GM21367 (cell line): Measurements from ENCODE around the gene AUTS2.

Experiments used
- ATAC-seq: cut with Tn5 transposase; IDR thresholded peaks from one replicate; pipeline ENCODE4 v1.9.1; 2021; ENCODE audit not compliant: unreplicated experiment

The AUTS2 gene

DNA sequence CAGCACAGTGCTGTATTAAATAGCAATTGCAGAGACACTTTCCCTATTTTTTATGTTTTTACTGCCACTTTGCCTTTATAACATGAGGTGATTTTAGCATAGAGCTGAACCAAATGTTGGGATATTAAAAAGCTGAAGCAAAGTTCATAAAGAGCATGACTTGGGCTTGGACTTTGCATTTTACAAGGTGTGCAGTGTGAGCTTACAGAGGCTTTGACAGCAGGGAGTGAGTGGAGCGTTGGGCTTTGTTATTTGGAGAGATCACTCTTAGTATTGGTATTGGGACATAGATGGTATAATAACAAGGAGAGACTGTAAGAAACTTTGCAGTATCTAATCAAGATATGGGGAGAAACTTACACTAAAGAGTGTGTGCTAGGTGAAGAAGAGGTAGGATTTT, 449.1 kb downstream of the AUTS2 start:
- no peak for ATAC-seq

DNA sequence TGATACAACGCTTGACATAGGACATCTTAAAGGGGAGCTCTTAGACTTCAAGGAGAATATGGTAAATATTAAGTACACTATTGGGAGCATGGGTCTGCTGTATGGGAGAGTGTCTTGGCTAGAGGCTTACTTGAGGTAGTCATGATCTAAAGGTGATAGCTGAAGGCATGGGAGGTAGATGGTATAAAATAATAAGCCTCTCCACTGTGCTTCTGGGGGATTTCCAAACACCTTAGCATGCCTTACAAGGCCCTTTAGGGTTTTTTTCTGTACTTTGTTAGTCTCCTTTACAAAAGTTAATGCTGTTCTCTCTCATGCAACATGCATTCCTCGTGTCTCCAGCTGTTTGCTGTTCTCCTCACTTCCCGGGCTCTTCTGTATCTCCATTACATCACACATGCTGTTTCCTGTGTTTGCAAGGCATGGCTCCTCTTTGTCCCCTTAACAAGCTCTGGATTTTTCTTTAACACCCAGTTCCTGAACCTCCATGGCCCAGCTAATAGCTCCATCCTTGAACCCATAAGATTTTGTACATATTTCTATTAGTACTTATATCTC, 449.7 kb downstream of the AUTS2 start:
- no peak for ATAC-seq

- ATAC-seq: no peak
Measured at GRCh38 chr7:70051726-70052125, 453.5 kb downstream of the AUTS2 start.

- ATAC-seq: no peak
Measured at GRCh38 chr7:70052691-70053090, 454.4 kb downstream of the AUTS2 start.

DNA sequence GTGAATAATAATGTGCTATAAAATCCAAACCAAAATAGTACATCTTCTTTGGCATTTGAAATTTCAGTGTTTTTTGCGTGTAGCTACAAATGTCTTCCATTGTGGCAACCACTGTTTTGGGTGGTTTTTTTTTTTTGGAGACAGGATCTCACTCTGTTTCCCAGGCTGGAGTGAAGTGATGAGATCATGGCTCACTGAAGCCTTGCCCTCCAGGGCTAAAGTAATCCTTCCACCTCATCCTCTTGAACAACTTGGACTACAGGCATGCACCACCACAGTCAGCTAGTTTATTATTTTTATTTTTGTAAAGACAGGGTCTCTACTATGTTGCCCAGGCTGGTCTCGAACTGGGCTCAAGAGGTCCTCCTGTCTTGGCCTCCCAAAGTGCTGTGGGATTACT, 455.1 kb downstream of the AUTS2 start:
- ATAC-seq: no peak

- ATAC-seq: no peak
Measured at GRCh38 chr7:70053989-70054388, 455.7 kb downstream of the AUTS2 start.

GRCh38 chr7:70056363-70056762, 458.1 kb downstream of the AUTS2 start:
- ATAC-seq: no peak

DNA sequence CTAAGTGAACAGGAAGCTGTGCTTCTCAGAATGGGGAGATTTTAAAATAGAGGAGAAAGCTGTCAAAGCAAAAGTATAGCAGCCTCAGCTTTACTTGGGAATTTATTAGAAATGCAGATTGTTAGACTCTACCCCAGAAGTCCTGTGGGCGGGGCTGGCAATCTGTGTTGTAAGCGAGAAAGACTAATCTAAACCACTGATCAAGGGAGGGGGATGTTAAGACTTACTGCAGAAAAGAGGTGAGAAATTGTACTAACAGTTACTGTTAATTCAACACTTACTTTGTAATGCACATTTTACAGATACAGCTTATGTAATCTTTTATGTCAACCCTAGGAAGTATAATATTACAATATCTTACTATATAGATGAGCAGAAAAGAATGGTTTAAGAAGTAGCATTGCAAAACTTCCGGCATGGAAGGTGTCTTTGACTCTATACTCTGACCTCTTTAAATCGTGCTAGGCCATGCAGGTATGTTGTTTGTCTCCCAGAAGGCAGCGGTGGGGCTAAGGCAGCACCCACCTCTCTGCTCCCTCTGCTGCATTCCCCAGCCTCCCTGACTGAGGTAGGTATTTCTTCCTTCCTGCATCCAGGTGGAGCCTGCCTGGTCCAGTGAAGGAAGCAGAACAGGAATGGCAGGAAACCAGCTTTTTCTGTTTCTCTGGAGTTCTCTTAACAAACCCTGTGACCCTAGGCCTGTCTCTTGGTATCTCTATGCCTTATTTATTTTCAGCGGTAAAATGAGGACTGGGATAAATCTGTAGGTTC, 462.2 kb downstream of the AUTS2 start:
- no peak for ATAC-seq

DNA sequence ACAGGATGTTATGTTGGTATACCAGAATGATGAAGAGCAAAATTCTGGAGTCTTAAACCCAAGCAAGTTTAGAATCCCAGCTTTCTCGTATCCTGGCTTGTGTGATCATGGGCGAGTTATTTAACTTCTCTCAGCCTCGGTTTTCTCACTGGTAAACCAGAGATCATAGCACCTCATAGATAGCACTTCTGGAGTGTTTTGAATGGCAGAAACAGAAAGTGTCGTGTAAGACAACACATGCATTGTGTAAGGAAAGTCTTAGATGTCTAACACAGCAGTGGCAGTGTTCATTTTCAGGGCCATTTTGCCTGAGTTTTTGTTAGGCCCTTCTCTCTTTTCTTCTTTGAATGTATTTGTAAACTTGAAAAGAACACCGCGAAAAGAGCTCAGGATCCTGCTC, 465.1 kb downstream of the AUTS2 start:
- no peak for ATAC-seq

DNA sequence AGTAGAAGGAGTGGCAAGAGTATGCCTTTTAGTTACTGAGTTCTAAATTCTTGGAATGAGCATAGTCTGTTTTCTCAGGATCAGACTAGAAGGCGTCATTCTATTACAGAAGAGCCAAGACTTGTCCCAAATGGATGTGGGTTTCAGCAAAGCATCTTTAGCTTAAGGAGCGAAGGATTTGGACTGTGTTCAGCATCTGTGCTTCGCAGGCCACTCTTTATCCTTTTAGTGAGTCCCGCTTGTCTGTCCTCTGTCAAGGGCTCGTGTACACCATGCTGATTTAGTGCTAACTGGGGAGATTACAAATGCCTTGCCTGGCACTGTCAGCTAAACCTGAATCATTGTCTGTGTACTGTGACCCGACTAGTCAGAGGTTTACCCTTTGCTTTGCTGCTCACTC, 465.7 kb downstream of the AUTS2 start:
- ATAC-seq: no peak

- ATAC-seq: no peak
Measured at GRCh38 chr7:70066844-70067243, 468.6 kb downstream of the AUTS2 start.

DNA sequence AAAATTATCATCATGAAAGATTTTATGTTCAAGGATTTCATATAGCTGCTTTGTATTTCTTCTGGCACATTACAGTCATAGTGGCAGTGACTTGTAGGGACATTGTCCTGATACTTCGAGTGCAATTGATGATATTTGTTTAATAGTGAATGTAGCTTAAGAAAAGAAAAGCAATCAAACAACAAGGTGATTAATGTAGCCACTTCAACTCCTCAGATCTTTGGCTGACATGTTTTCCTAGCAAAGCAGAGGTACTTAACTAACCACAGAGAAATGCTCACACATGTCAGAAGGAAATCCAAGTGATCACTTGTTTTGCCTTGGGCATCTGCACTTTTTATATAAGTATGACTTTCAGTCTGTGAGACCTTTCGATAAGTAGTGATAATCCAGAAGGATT, 470.3 kb downstream of the AUTS2 start:
- ATAC-seq: no peak

DNA sequence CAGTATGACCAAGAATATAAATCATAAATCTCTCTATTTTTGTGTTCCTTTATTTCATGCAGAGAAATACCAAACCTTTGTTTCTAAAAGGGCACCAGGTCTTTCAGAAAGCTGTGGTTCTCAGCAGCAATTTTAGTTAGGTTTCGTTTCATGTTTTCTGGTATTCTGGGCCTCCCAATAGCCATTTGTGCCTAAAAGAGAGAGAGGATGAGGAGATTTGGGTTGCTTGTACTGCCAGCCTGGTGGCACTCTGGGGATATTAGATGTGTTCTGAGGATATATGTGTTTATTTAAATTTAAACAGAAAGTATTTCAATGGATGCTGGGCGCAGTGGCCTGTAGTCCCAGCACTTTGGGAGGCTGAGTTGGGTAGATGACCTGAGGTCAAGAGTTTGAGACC, 471.7 kb downstream of the AUTS2 start:
- ATAC-seq: no peak

- no peak for ATAC-seq
Measured at GRCh38 chr7:70071766-70072165, 473.5 kb downstream of the AUTS2 start.

DNA sequence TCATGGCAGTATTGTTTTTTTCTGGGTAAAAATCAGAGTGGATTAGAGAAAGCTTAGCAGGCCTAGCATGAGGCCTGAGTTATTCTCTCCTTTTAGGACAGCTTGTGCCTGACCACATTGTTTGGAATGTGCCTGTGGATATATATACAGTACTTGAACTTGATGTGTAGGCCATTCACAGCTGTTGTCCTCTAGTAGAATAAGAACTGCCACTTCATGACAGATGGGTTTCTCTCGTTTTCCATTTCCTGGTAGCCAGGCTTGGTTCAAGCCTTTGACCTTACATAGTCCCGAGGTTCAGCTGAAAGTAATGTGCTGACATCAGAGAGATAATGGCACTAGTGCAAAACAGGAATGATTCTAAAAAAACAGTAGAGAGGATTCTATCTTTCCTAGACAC, 473.9 kb downstream of the AUTS2 start:
- no peak for ATAC-seq

DNA sequence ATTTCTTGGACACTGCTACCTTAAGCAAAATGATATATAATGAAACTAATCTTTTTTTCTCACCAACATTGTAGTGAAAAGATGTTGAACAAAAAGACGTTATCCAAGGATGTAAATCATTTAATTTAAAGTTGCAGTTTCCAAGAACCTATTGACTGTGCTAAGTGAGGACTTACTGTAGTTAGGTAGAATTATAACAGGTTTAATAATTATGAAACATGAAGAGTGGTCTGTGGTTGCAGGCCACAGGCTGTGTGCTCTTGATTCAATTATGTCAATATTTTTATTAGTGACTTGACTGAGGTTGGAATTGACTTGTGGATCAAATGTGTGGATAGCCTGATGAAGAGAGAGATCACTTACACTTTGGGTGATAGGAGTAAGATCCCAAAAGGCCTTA, 478.1 kb downstream of the AUTS2 start:
- ATAC-seq: no peak

GRCh38 chr7:70082099-70082611, 483.9 kb downstream of the AUTS2 start:
- no peak for ATAC-seq

DNA sequence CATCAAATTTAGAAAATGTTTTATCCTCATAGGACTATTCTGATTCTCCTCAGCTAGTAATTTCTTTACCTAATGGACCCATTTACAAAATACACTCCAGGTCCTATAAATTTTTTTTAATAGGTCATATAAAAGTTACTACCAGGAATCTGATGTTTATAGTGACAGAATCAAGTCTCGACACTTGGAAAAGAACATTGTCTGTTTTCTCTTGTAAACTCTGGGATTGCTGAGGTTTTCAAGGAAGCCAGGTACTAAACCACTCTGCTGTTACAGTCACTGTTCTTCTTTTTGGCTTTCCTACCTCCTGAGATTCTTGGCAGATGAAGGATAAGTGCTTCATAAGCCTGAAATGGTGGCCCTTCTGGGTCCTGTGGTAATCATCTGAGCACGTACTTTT, 493.1 kb downstream of the AUTS2 start:
- no peak for ATAC-seq

DNA sequence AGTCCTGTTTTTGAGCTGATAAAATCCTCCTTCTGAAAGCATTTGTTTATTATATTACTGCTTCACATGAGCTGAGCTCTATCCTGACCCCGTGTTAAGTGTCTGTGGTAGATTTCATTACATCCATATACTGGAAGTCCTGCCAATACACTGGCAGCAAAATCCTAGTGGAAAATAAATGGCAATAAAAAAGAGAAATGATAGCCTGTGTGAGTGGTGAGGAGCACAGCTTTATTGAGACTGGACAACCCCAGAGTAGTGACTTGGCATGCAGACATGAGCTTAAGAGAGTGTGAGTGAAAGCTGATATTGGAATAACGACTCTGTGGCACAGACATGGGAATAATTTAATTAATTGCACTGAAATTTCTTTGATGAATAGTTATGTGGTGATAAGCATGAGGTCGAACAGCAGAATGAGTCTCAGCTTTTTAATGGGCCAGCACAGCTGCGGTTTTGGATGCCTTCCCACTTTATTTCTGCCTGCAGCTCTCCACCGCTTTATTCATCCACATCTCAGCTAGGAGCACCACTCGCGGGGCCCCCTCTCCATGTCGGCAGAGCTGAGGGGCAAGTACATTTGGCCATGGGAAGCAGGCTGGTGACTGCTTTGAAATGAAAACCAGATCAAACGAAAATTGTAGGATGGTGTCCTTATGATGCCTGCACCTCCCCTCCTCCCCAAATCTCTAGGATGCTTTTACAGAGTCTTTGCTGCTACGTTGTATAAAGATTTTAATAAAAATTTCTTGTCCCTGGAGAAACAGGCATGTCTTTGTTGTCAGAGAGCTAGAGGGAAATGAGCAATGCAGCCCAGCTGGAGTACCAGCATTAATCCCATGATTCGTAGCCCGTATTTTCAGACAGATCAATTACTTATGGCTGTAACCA, 494.3 kb downstream of the AUTS2 start:
- ATAC-seq: no peak

DNA sequence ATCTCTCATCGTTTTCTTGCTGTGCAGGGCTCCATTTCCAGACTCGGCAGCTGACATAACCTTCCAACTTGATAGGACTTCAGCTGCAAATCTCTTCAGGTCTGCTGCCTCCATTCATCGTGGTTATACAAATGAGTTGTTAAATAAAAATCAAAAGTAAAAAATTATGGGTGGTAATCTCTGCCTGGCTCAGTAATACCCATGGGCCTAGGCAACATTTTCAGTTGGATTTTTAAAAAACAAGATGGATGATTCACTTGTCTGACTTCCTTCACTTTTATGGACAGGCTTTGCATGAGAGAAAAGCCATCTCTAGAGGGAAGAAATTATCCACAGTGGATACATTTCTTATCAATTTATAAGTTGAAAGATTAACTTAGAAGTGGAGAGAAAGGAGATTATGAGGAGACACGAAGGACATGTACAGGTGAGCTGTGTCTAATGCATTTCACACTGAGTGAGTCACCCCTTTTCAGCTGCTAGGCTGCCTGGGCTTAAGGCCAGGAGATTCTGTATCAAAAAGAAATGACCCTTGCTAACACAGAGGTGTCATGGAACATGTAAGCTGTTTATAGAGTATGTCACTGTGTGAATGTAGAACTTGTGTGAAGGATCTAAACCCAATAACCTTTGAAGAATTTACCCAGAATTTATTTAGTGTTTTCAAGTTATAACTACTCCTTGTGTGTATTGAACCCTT, 495.1 kb downstream of the AUTS2 start:
- no peak for ATAC-seq

- ATAC-seq: no peak
Measured at GRCh38 chr7:70094831-70095230, 496.6 kb downstream of the AUTS2 start.
